ENCODE results near the gene BTBD18. TPM values are rescaled to one million over a fixed set of nuclear protein-coding genes. Genes with fewer than 3 reads are reported as not detected.

BTBD18 gene
- polyA plus RNA-seq, 1 donor (not counting 4 experiments of a cell fraction or from before 2014, with no cell fraction given): not detected

- H2AFZ ChIP-seq (ENCODE audit: control insufficient read depth, low read length): no peak overlapping the region
- H3K9me1 ChIP-seq (ENCODE audit: control insufficient read depth, extremely low read depth, insufficient read depth, low read length): no peaks in the 10 kb centered on the region
- peak overlapping the region; percentile 74 for H3K4me2 ChIP-seq (ENCODE audit: control insufficient read depth, extremely low read depth, insufficient read depth, low read depth, low read length)
- TF ChIP-seq CTCF (optimal IDR thresholded peaks at IDR 0.05 in 1 of 3, IDR thresholded peaks at IDR 0.05 in 1 of 3, conservative IDR thresholded peaks at IDR 0.05 in 1 of 3; ENCODE audit: extremely low read depth in 1 of 3, insufficient read depth in 2 of 3, low read length in 3 of 3) (no peak), EZH2 (IDR thresholded peaks at IDR 0.05; ENCODE audit: low read length) (no peak)
- no peaks in the 10 kb centered on the region for H3K9me3 ChIP-seq (ENCODE audit: control insufficient read depth, low read depth, low read length)
- peaks cover 25% of the 10 kb centered on the region for H4K20me1 ChIP-seq (ENCODE audit: control insufficient read depth, extremely low read depth, insufficient read depth, low read length)
- peaks cover 0 to 3% of the 10 kb centered on the region in 2 experiments for H3K36me3 ChIP-seq (ENCODE audit: control insufficient read depth in 2 of 2, extremely low read depth in 1 of 2, insufficient read depth in 2 of 2, low read length in 2 of 2)
- DNase-seq (ENCODE audit: low read depth, low spot score): no peak
- peak overlapping the region; percentile 99 for H3K9ac ChIP-seq (ENCODE audit: control insufficient read depth, extremely low read depth, insufficient read depth, low read length)
- H3K4me3 ChIP-seq (ENCODE audit: control insufficient read depth in 2 of 3, extremely low read depth in 1 of 3, insufficient read depth in 2 of 3, low read depth in 1 of 3, low read length in 3 of 3): peak overlapping the region; percentile 63 to 100 (median 99)
- peaks cover 29% of the 10 kb centered on the region for H3K4me1 ChIP-seq (ENCODE audit: control insufficient read depth, extremely low read depth, insufficient read depth, low read length)
- no peak for FAIRE-seq
- H3K79me2 ChIP-seq (ENCODE audit: control insufficient read depth, insufficient read depth, low read length): peaks cover 80% of the 10 kb centered on the region
- dilution Hi-C loops (cut with MboI; ENCODE audit: extremely low pct_ligation_motif_present, low sequenced_read_pairs): no loop called here
- no peaks in the 10 kb centered on the region for H3K27me3 ChIP-seq (ENCODE audit: control insufficient read depth, extremely low read depth, insufficient read depth, low read length)
- H3K27ac ChIP-seq (ENCODE audit: control insufficient read depth, insufficient read depth, low read length): peak overlapping the region; percentile 100
Observed at GRCh38 chr11:57764972-57765371, 13.4 kb upstream of the BTBD18 start.

GRCh38 chr11:57764566-57764965 lies 12.9 kb upstream of the BTBD18 start:
- Histone ChIP-seq H3K27ac (ENCODE audit: control insufficient read depth, insufficient read depth, low read length) (peak overlapping the region; percentile 100), H3K9me3 (ENCODE audit: control insufficient read depth, low read depth, low read length) (no peaks in the 10 kb centered on the region), H4K20me1 (ENCODE audit: control insufficient read depth, extremely low read depth, insufficient read depth, low read length) (peaks cover 25% of the 10 kb centered on the region), H3K4me3 (ENCODE audit: control insufficient read depth in 2 of 3, extremely low read depth in 1 of 3, insufficient read depth in 2 of 3, low read depth in 1 of 3, low read length in 3 of 3) (peak overlapping the region; percentile 63 to 100 (median 99)), H3K4me2 (ENCODE audit: control insufficient read depth, extremely low read depth, insufficient read depth, low read depth, low read length) (peak overlapping the region; percentile 74), H3K27me3 (ENCODE audit: control insufficient read depth, extremely low read depth, insufficient read depth, low read length) (no peaks in the 10 kb centered on the region), H3K79me2 (ENCODE audit: control insufficient read depth, insufficient read depth, low read length) (peaks cover 76% of the 10 kb centered on the region), H3K4me1 (ENCODE audit: control insufficient read depth, extremely low read depth, insufficient read depth, low read length) (peaks cover 29% of the 10 kb centered on the region), H3K9me1 (ENCODE audit: control insufficient read depth, extremely low read depth, insufficient read depth, low read length) (no peaks in the 10 kb centered on the region), H2AFZ (ENCODE audit: control insufficient read depth, low read length) (no peak overlapping the region), H3K9ac (ENCODE audit: control insufficient read depth, extremely low read depth, insufficient read depth, low read length) (peak overlapping the region; percentile 99), H3K36me3 (ENCODE audit: control insufficient read depth in 2 of 2, extremely low read depth in 1 of 2, insufficient read depth in 2 of 2, low read length in 2 of 2) (peaks cover 0 to 3% of the 10 kb centered on the region in 2 experiments)
- no peak for DNase-seq (ENCODE audit: low read depth, low spot score)
- FAIRE-seq: no peak
- dilution Hi-C loops (cut with MboI; ENCODE audit: extremely low pct_ligation_motif_present, low sequenced_read_pairs): no loop called here
- TF ChIP-seq CTCF (optimal IDR thresholded peaks at IDR 0.05 in 1 of 3, IDR thresholded peaks at IDR 0.05 in 1 of 3, conservative IDR thresholded peaks at IDR 0.05 in 1 of 3; ENCODE audit: extremely low read depth in 1 of 3, insufficient read depth in 2 of 3, low read length in 3 of 3) (no peak), EZH2 (IDR thresholded peaks at IDR 0.05; ENCODE audit: low read length) (no peak)

All from keratinocyte (primary cell).